ENCODE data around the gene SENP2. TPM values are rescaled to one million over a fixed set of nuclear protein-coding genes. Genes with fewer than 3 reads are reported as not detected.

Gene SENP2
- total and polyA plus RNA-seq, 10 of the 15 experiments (the other 5 are each of a cell fraction or from before 2014, with no cell fraction given), result 9.0 to 42.7 (median 25.1) TPM

GRCh38 chr3:185631508-185632206 lies 45.6 kb downstream of the SENP2 start:
- Histone ChIP-seq H3K4me1 (ENCODE audit: control insufficient read depth, insufficient read depth, low read length) (no peaks in the 10 kb centered on the region), H3K27ac (ENCODE audit: control insufficient read depth, insufficient read depth) (no peak overlapping the region), H3K9ac (ENCODE audit: control insufficient read depth, insufficient read depth, low read length) (no peak overlapping the region), H3K27me3 (replicated peaks in 1 of 2; ENCODE audit: control insufficient read depth in 2 of 2, insufficient read depth in 2 of 2, low read length in 1 of 2) (no peaks in the 10 kb centered on the region), H2AFZ (ENCODE audit: control insufficient read depth, low read depth, low read length) (no peak overlapping the region), H3K36me3 (ENCODE audit: control insufficient read depth in 2 of 2, insufficient read depth in 2 of 2, low read length in 1 of 2) (peaks cover 1 to 17% of the 10 kb centered on the region in 2 experiments; a peak in 3 of 4 replicates), H3K79me2 (ENCODE audit: control insufficient read depth, insufficient read depth, low read length) (no peaks in the 10 kb centered on the region), H3K4me3 (no peak overlapping the region), H3K4me2 (ENCODE audit: control insufficient read depth, insufficient read depth) (no peak overlapping the region), H4K20me1 (ENCODE audit: control insufficient read depth, insufficient read depth) (no peaks in the 10 kb centered on the region), H3K9me3 (replicated peaks; ENCODE audit: control insufficient read depth, insufficient read depth, low read length) (no peaks in the 10 kb centered on the region)
- intact Hi-C loops (cut with micrococcal nuclease; ENCODE audit: unreplicated experiment), result no loop called here
- SMC1A ChIA-PET (ENCODE audit: uncharacterized antibody, unreplicated experiment), result interaction anchor here (1.0 kb wide), 1 partner anchor 15 kb away, joined by 3 read pairs; no protein-coding TSS in a partner anchor
- RAD21 ChIA-PET (ENCODE audit: unreplicated experiment), result interaction anchor here (0.7 kb wide), 1 partner anchor 28 kb away, joined by 3 read pairs; no protein-coding TSS in a partner anchor
- FAIRE-seq (no peak), DNase-seq (ENCODE audit: low read depth, low spot score) (no peak), ATAC-seq (no peak)
- POLR2A ChIA-PET, result interaction anchor here (0.6 to 0.7 kb wide), 5 partner anchors 12 to 1566 kb away, joined by 3 to 10 read pairs (median 4); partner anchors contain the start of genes RTP1 and SENP2
- no TSS peak for BruUV-seq (replicated peaks)
- CTCF ChIA-PET, result no interaction called here
- in situ Hi-C loops (cut with MboI), result no loop called here
- TF ChIP-seq CBFB (IDR thresholded peaks at IDR 0.05; ENCODE audit: low read depth), result no peak
- no peak for TF ChIP-seq RUNX3 (IDR thresholded peaks at IDR 0.05; ENCODE audit: low read length)
- no peak for TF ChIP-seq SMAD1 (IDR thresholded peaks at IDR 0.05; ENCODE audit: low read depth, partially characterized antibody)
- TF ChIP-seq RBBP5 (conservative IDR thresholded peaks at IDR 0.05), result no peak
- no peak for TF ChIP-seq TAF1 (IDR thresholded peaks at IDR 0.05; ENCODE audit: borderline replicate concordance, low read depth, low read length)
- TF ChIP-seq HCFC1 (IDR thresholded peaks at IDR 0.05; ENCODE audit: low read length), result no peak
- no peak for TF ChIP-seq CEBPZ (IDR thresholded peaks at IDR 0.05; ENCODE audit: low read depth, low read length)
- TF ChIP-seq E2F8 (IDR thresholded peaks at IDR 0.05; ENCODE audit: low read depth, partially characterized antibody), result no peak
- TF ChIP-seq, protein P1, sequence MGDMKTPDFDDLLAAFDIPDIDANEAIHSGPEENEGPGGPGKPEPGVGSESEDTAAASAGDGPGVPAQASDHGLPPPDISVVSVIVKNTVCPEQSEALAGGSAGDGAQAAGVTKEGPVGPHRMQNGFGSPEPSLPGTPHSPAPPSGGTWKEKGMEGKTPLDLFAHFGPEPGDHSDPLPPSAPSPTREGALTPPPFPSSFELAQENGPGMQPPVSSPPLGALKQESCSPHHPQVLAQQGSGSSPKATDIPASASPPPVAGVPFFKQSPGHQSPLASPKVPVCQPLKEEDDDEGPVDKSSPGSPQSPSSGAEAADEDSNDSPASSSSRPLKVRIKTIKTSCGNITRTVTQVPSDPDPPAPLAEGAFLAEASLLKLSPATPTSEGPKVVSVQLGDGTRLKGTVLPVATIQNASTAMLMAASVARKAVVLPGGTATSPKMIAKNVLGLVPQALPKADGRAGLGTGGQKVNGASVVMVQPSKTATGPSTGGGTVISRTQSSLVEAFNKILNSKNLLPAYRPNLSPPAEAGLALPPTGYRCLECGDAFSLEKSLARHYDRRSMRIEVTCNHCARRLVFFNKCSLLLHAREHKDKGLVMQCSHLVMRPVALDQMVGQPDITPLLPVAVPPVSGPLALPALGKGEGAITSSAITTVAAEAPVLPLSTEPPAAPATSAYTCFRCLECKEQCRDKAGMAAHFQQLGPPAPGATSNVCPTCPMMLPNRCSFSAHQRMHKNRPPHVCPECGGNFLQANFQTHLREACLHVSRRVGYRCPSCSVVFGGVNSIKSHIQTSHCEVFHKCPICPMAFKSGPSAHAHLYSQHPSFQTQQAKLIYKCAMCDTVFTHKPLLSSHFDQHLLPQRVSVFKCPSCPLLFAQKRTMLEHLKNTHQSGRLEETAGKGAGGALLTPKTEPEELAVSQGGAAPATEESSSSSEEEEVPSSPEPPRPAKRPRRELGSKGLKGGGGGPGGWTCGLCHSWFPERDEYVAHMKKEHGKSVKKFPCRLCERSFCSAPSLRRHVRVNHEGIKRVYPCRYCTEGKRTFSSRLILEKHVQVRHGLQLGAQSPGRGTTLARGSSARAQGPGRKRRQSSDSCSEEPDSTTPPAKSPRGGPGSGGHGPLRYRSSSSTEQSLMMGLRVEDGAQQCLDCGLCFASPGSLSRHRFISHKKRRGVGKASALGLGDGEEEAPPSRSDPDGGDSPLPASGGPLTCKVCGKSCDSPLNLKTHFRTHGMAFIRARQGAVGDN (IDR thresholded peaks at IDR 0.05), result no peak
- TF ChIP-seq DPF2 (IDR thresholded peaks at IDR 0.05), result no peak
- no peak for TF ChIP-seq ATF3 (IDR thresholded peaks at IDR 0.05; ENCODE audit: borderline replicate concordance, extremely low read depth, low read depth, low read length)
- no peak for TF ChIP-seq MEF2B (IDR thresholded peaks at IDR 0.05; ENCODE audit: partially characterized antibody, poor library complexity, severe bottlenecking)
- TF ChIP-seq ZBED1 (IDR thresholded peaks at IDR 0.05; ENCODE audit: borderline replicate concordance), result no peak
- WGBS (ENCODE audit: insufficient coverage, insufficient replicate concordance, low lambda C conversion rate, missing lambda C conversion rate), result 89% methylated on average over 6 of the region's 7 CpGs

All from GM12878 (cell line).